Sigmoid colon (tissue), 4 donors: Measurements from ENCODE around the gene TMEM108.

Experiments used
- EP300 ChIP-seq, 4 donors: sonication (generic); formaldehyde crosslinking; IDR thresholded peaks; one replicate each; pipeline ENCODE4 v1.6.1; 2017; ENCODE audit warnings: antibody characterized with exemption in 4 of 4
- POLR2AphosphoS5 ChIP-seq, 4 donors: sonication (generic); formaldehyde crosslinking; IDR thresholded peaks; one replicate each; pipeline ENCODE4 v1.6.1; 2017; ENCODE audit warnings: antibody characterized with exemption in 4 of 4
- TF ChIP-seq, protein P1 (sequence below), 4 experiments: fragments of 450-650 bp in 3 of 4; fragments of 200-600 bp in 1 of 4; IDR thresholded peaks; one replicate each; pipeline ENCODE4 v1.5.1; 2016 to 2019; ENCODE audit warnings: antibody characterized with exemption in 4 of 4, mild to moderate bottlenecking in 3 of 4, moderate library complexity in 2 of 4

DNA sequence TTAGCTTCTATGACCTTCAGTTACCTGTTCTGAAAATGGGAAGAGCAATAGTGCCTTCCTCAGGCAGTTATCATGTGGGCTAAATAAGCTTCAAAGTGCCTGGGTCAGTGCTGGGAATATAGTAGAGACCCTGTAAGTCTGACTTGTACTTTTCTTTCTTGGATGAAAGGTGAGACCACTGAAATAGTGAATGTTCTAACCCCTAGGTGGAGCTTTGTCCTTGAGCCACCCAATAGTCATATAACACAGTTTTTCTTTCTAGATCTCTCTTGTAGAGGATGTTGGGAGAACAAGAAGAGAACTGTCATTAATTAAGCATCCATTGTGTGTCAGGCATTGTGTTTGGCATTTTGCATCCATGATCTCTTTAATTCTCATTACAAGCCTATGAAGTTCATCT, 348.7 kb downstream of the TMEM108 start:
- TF ChIP-seq POLR2AphosphoS5 (IDR thresholded peaks at IDR 0.05) (no peak), EP300 (IDR thresholded peaks at IDR 0.05) (no peak)
- TF ChIP-seq, protein P1, sequence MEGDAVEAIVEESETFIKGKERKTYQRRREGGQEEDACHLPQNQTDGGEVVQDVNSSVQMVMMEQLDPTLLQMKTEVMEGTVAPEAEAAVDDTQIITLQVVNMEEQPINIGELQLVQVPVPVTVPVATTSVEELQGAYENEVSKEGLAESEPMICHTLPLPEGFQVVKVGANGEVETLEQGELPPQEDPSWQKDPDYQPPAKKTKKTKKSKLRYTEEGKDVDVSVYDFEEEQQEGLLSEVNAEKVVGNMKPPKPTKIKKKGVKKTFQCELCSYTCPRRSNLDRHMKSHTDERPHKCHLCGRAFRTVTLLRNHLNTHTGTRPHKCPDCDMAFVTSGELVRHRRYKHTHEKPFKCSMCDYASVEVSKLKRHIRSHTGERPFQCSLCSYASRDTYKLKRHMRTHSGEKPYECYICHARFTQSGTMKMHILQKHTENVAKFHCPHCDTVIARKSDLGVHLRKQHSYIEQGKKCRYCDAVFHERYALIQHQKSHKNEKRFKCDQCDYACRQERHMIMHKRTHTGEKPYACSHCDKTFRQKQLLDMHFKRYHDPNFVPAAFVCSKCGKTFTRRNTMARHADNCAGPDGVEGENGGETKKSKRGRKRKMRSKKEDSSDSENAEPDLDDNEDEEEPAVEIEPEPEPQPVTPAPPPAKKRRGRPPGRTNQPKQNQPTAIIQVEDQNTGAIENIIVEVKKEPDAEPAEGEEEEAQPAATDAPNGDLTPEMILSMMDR (IDR thresholded peaks at IDR 0.05): no peak
